Neutrophil (primary cell): ENCODE data around the gene BLCAP.

ENCODE experiments used
- H3K27ac ChIP-seq: fragments of 200-600 bp; sonication (generic); 2 replicates; pipeline ENCODE4 v1.5.1; 2016; ENCODE audit warnings: mild to moderate bottlenecking, moderate library complexity
- H3K27me3 ChIP-seq: fragments of 200-600 bp; sonication (generic); 2 replicates; pipeline ENCODE4 v1.6.0; 2016; ENCODE audit warnings: mild to moderate bottlenecking
- H3K36me3 ChIP-seq: fragments of 200-600 bp; sonication (generic); 2 replicates; pipeline ENCODE4 v1.5.1; 2017
- H3K4me1 ChIP-seq, 2 experiments: fragments of 200-600 bp in 1 of 2; sonication (generic) in 1 of 2; 1 replicate in 1 of 2; 2 replicates in 1 of 2; pipeline versions ENCODE4 v1.5.1 to v1.6.1; 2013 to 2016; ENCODE audit warnings: low read depth in 1 of 2, low read length in 1 of 2, mild to moderate bottlenecking in 1 of 2, moderate library complexity in 1 of 2; ENCODE audit not compliant: control insufficient read depth in 1 of 2, insufficient read depth in 1 of 2
- H3K4me3 ChIP-seq, 2 experiments: fragments of 200-600 bp in 1 of 2; sonication (generic) in 1 of 2; 1 replicate in 1 of 2; 2 replicates in 1 of 2; pipeline ENCODE4 v1.5.1; 2013 to 2016; ENCODE audit warnings: low read depth in 1 of 2, low read length in 1 of 2, mild to moderate bottlenecking in 1 of 2, moderate library complexity in 1 of 2
- H3K9me3 ChIP-seq: fragments of 200-600 bp; sonication (generic); 2 replicates; pipeline ENCODE4 v1.5.1; 2016
- TF ChIP-seq, protein P1 (sequence below): fragments of 200-600 bp; sonication (generic); IDR thresholded peaks from 2 replicates; pipeline ENCODE4 v1.5.1; 2016; ENCODE audit warnings: antibody characterized with exemption

BLCAP gene

DNA sequence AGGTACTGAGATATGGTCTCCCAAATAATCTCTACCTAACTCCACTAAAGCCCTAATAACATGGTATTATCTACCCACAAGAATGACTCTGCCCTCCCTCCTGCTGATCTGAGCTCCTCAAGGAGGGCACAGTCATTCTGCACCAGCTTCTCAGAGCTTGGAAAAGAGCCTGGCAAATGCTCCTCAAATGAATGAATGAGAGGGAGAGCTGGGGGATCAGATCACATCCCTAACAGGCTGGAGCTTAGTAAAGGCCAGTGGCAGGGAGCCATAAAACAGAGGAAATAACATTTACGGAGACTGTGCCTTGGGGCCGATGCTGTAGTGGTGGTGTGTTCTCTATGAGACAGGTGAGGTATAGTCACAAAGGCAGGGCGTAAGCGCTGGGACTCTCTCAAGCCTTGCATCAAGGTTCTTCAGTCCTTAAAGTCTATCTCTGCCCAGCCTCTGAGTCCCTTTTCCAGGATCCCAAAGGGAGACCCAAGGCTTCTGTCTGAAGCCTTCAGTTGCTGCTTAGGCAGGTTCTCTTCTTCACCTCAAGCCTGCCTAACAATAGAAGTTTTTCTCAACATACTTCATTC, 13.8 kb downstream of the BLCAP start:
- Histone ChIP-seq H3K27ac (no peak overlapping the region), H3K9me3 (no peaks in the 10 kb centered on the region), H3K27me3 (no peaks in the 10 kb centered on the region), H3K4me3 (no peak overlapping the region), H3K4me1 (no peaks in the 10 kb centered on the region), H3K36me3 (peaks cover 57% of the 10 kb centered on the region)
- TF ChIP-seq, protein P1, sequence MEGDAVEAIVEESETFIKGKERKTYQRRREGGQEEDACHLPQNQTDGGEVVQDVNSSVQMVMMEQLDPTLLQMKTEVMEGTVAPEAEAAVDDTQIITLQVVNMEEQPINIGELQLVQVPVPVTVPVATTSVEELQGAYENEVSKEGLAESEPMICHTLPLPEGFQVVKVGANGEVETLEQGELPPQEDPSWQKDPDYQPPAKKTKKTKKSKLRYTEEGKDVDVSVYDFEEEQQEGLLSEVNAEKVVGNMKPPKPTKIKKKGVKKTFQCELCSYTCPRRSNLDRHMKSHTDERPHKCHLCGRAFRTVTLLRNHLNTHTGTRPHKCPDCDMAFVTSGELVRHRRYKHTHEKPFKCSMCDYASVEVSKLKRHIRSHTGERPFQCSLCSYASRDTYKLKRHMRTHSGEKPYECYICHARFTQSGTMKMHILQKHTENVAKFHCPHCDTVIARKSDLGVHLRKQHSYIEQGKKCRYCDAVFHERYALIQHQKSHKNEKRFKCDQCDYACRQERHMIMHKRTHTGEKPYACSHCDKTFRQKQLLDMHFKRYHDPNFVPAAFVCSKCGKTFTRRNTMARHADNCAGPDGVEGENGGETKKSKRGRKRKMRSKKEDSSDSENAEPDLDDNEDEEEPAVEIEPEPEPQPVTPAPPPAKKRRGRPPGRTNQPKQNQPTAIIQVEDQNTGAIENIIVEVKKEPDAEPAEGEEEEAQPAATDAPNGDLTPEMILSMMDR: no peak

DNA sequence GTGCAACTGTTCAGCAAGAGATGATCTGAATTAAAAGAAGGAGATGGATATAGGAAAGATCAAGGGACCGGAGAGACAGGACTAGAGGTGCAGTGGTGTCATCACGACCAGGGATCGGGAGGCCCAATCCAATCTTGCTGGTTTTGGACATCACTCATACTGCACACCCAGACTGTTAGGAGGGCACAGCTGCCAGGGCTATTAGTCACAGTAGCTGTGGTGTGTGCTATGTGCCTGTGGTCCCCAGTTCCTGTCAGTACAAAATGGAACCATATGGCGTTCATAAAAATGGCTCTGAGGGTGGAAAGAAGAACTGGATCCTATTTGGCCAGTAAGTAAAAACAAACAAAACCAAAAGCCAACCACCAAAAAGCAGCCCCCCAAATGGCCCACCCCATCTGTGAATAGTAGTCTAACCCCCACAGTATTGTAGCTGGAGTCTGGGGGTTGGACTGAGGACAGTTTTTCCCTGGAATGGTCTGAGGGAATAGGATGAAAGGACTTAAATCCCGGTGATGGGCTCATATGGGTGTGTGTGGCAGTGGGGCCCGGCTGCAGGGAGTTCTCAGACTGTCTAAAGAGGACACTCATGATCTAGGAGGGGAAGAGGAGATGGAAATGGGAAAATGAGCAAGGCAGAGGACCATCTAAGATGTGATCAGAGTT, 15.9 kb downstream of the BLCAP start:
- H3K9me3 ChIP-seq: no peaks in the 10 kb centered on the region
- H3K4me1 ChIP-seq: no peaks in the 10 kb centered on the region
- peaks cover 42% of the 10 kb centered on the region for H3K36me3 ChIP-seq
- TF ChIP-seq, protein P1: no peak
- no peak overlapping the region for H3K4me3 ChIP-seq
- no peaks in the 10 kb centered on the region for H3K27me3 ChIP-seq
- no peak overlapping the region for H3K27ac ChIP-seq

DNA sequence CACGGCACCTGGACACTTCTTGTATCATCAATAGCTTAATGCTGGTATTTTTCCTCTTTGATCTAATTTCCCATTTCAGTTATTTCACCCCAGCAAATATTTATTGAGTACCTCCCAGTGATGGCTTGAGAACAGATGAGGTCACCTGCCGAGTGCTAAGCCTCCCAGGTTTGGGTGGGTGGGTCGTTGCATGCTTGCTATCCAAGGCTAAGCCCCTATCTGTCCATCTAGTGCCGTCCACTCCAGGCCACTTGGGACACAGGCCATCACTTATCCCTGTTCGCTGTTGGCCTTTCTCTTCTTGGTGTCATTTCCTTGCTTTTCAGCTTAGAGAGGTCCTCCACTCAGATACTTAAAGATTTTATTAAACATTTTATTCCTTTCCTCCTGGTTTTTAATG, 17.4 kb downstream of the BLCAP start:
- no peak overlapping the region for H3K27ac ChIP-seq
- H3K4me1 ChIP-seq: no peaks in the 10 kb centered on the region
- peaks cover 41% of the 10 kb centered on the region for H3K36me3 ChIP-seq
- TF ChIP-seq, protein P1: no peak
- no peak overlapping the region for H3K4me3 ChIP-seq
- H3K27me3 ChIP-seq: no peaks in the 10 kb centered on the region
- H3K9me3 ChIP-seq: no peaks in the 10 kb centered on the region

- no peak overlapping the region for H3K27ac ChIP-seq
- H3K9me3 ChIP-seq: no peaks in the 10 kb centered on the region
- peaks cover 17% of the 10 kb centered on the region for H3K36me3 ChIP-seq
- no peaks in the 10 kb centered on the region for H3K27me3 ChIP-seq
- TF ChIP-seq, protein P1: no peak
- no peak overlapping the region for H3K4me3 ChIP-seq
- no peaks in the 10 kb centered on the region for H3K4me1 ChIP-seq
Measured at GRCh38 chr20:37506152-37506725, 21.4 kb downstream of the BLCAP start.

DNA sequence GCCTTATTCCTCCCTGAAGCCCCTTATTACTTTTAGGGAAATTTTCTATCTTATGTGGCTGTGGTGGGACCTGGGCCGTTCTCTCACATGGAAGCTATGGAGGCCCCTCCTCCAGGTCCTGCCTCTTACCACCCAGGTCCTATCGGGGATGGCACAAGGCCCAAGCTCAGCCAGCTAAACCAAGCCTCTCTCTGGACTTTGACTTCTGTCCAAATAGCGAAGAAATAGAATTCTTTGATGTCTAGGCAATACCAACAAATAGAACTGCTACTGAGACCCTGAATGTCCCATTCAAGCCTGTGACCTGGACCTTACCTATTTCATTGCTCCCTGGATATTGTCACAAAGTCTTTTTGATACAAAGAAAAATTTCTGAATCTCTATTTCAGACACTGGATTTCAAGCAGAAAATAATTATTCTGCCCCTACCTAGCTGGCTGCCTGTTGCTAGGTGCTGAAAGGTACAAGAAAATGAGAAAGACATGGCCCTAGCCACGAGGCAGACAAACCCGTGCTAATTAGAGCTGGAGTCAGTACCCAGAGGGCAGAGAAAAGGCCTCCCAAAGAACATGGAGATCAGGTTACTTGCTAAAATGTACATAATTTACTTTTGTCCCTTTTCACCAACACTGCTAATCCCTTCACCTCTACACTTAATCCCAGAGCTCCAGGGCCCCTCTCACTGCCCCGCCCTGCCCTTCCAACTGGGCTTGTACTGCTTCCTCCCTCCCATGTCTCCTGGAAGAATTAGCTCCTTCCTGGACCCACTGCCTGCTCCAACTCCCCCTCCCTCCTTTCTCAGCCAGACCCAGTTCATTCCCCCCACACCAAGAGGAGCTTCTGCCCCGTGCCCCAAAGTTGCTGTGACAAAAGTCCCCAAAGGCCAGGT, 22.2 kb downstream of the BLCAP start:
- Histone ChIP-seq H3K36me3 (peaks cover 9% of the 10 kb centered on the region), H3K4me3 (no peak overlapping the region), H3K4me1 (no peaks in the 10 kb centered on the region), H3K27me3 (no peaks in the 10 kb centered on the region), H3K9me3 (no peaks in the 10 kb centered on the region), H3K27ac (no peak overlapping the region)
- TF ChIP-seq, protein P1: no peak
